K562 treated with DMSO at 1 percent for 24 hours (cell line): ENCODE data around the gene UBA5. TPM values are rescaled to one million over a fixed set of nuclear protein-coding genes. Genes with fewer than 3 reads are reported as not detected.

Experiments
- total RNA-seq: library from RNA; unstranded; fragments of 300-600 nt; gene quantifications from 2 replicates; pipeline ENCODE4 v1.2.3, GENCODE V29; 2022; ENCODE audit warnings: low read depth; ENCODE audit not compliant: insufficient read depth

UBA5 gene
- 23.7 and 24.7 TPM in 2 replicates for total RNA-seq

GRCh38 chr3:132660052-132660810 is at the start of gene UBA5:
Gene UBA5, plus strand, starts transcription at chr3:132660329. Its CDS starts 209 bp downstream, at chr3:132660538.

GRCh38 chr3:132659365-132660051 is 621 bp upstream of the UBA5 start, which contains the start of gene ACAD11:
Gene ACAD11, minus strand, starts transcription at chr3:132659809. Its CDS starts 58 bp downstream, at chr3:132659751.

GRCh38 chr3:132722165-132723023 is 62.3 kb downstream of the UBA5 start, which contains the start of gene NPHP3:
Gene NPHP3, minus strand, starts transcription at chr3:132722409. Its CDS starts 54 bp downstream, at chr3:132722355.

Other genes starting within 250 kb of the UBA5 start
- 6.3 and 7.2 TPM in 2 replicates for gene DNAJC13, start 242.8 kb upstream of the UBA5 start, total RNA-seq
- gene ACKR4, start 63.1 kb upstream of the UBA5 start, total RNA-seq, result not detected in 2 replicates
- 2.8 and 4.1 TPM in 2 replicates for gene ACAD11, start 520 bp upstream of the UBA5 start, total RNA-seq
- 2.6 and 3.9 TPM in 2 replicates for gene NPHP3, start 62.1 kb downstream of the UBA5 start, total RNA-seq